HG03575 (cell line): ENCODE results near the gene MED4.
"Not testable (repeated sequence)": the region's sequence is repeated elsewhere in the genome, so short reads cannot be mapped to it uniquely, and the experiment has no call there.

ENCODE experiments used
- ATAC-seq: cut with Tn5 transposase; IDR thresholded peaks from one replicate; pipeline ENCODE4 v1.9.1; 2021; ENCODE audit not compliant: unreplicated experiment, insufficient number of reproducible peaks, low FRiP score; ENCODE audit errors: extremely low read depth

The MED4 gene

GRCh38 chr13:48097793-48098192 is 2.9 kb upstream of the MED4 start:
- no peak for ATAC-seq

GRCh38 chr13:48096670-48097069 is 1.8 kb upstream of the MED4 start:
- ATAC-seq, result no peak

- ATAC-seq, result peak; percentile 10
Measured at GRCh38 chr13:48094404-48094780, 512 bp downstream of the MED4 start.

GRCh38 chr13:48093588-48093987 is 1.3 kb downstream of the MED4 start:
- ATAC-seq, result no peak

GRCh38 chr13:48086272-48086671 is 8.6 kb downstream of the MED4 start:
- ATAC-seq, result no peak

- no peak for ATAC-seq
Measured at GRCh38 chr13:48081739-48082138, 13.2 kb downstream of the MED4 start.

GRCh38 chr13:48078251-48078656 is 16.6 kb downstream of the MED4 start:
- ATAC-seq, result peak; percentile 83

- ATAC-seq, result no peak
Measured at GRCh38 chr13:48074006-48074405, 20.9 kb downstream of the MED4 start.

GRCh38 chr13:48072787-48073186 is 22.1 kb downstream of the MED4 start:
- no peak for ATAC-seq

GRCh38 chr13:48072304-48072703 is 22.6 kb downstream of the MED4 start:
- no peak for ATAC-seq

- no peak for ATAC-seq
Measured at GRCh38 chr13:48070942-48071341, 24.0 kb downstream of the MED4 start.

GRCh38 chr13:48069573-48069972 is 25.3 kb downstream of the MED4 start:
- ATAC-seq, result no peak

GRCh38 chr13:48068952-48069351 is 26.0 kb downstream of the MED4 start:
- no peak for ATAC-seq

GRCh38 chr13:48068036-48068435 is 26.9 kb downstream of the MED4 start:
- ATAC-seq, result no peak

- ATAC-seq, result no peak
Measured at GRCh38 chr13:48066310-48066989, 28.5 kb downstream of the MED4 start.

- ATAC-seq, result not testable (repeated sequence)
Measured at GRCh38 chr13:48059951-48060350, 35.0 kb downstream of the MED4 start.

- not testable (repeated sequence) for ATAC-seq
Measured at GRCh38 chr13:48058536-48058935, 36.4 kb downstream of the MED4 start.

- no peak for ATAC-seq
Measured at GRCh38 chr13:48055712-48056111, 39.2 kb downstream of the MED4 start.

GRCh38 chr13:48054601-48055000 is 40.3 kb downstream of the MED4 start:
- ATAC-seq, result no peak

- ATAC-seq, result no peak
Measured at GRCh38 chr13:48050550-48050949, 44.4 kb downstream of the MED4 start.

GRCh38 chr13:48043789-48044503 is 51.0 kb downstream of the MED4 start:
- ATAC-seq, result no peak
